OCI-LY3 (cell line): ENCODE data around the gene EDDM13.

Experiments used
- CTCF ChIP-seq: fragments of 200-600, 300-600 bp; sonication (generic); IDR thresholded peaks from 2 replicates; pipeline ENCODE4 v1.5.1; 2014; ENCODE audit warnings: antibody characterized with exemption, low read length, low read depth
- EZH2phosphoT487 ChIP-seq: fragments of 200-600 bp; shearing (Covaris generic); IDR thresholded peaks from 2 replicates; pipeline ENCODE4 v1.6.1; 2018; ENCODE audit warnings: antibody characterized with exemption, mixed run types, low read depth

GRCh38 chr19:56223481-56223880 lies 49.1 kb upstream of the EDDM13 start:
- TF ChIP-seq CTCF (no peak), EZH2phosphoT487 (no peak)
